Stimulated activated effector memory CD8-positive, alpha-beta T cell treated with anti-CD3 and anti-CD28 coated beads, Interleukin-12 subunit alpha, Interleukin-12 subunit beta, amount 100 ng/mL, for 72 hours (primary cell): ENCODE data around the gene STEEP1.

Experiments
- ATAC-seq: fragments of 150-1000 bp; cut with Tn5 transposase; 2 replicates; pipeline ENCODE4 v1.10.0; 2021
- DNase-seq, 2 donors: peaks; one replicate each; pipeline ENCODE4 v3.0.0; 2021 to 2022; ENCODE audit warnings: low spot score in 2 of 2
- H3K27ac Mint-ChIP-seq: one replicate; pipeline ENCODE4 v1.8.0; 2022; ENCODE audit warnings: mild to moderate bottlenecking, mixed read lengths
- H3K36me3 Mint-ChIP-seq: one replicate; pipeline ENCODE4 v1.8.0; 2022; ENCODE audit warnings: mild to moderate bottlenecking, mixed read lengths
- H3K4me1 Mint-ChIP-seq: one replicate; pipeline ENCODE4 v1.8.0; 2022; ENCODE audit warnings: mixed read lengths
- H3K4me3 Mint-ChIP-seq: one replicate; pipeline ENCODE4 v1.8.0; 2022; ENCODE audit warnings: mild to moderate bottlenecking, mixed read lengths
- H3K9me3 Mint-ChIP-seq: one replicate; pipeline ENCODE4 v1.8.0; 2022; ENCODE audit warnings: mixed read lengths

Gene STEEP1

GRCh38 chrX:119565107-119565663, at the start of gene STEEP1:
STEEP1 (minus strand) TSS chrX:119565409; CDS start chrX:119565355, 54 bp downstream.
- no peaks in the 10 kb centered on the region for H3K9me3 Mint-ChIP-seq
- peak within 1 kb of the TSS; percentile 81 for H3K4me3 Mint-ChIP-seq
- H3K27ac Mint-ChIP-seq, result peak within 1 kb of the TSS; percentile 91
- ATAC-seq, result peak; percentile 99
- peak; percentile 64 to 87 for DNase-seq
- H3K36me3 Mint-ChIP-seq, result peaks cover 31% of the 10 kb centered on the region
- peaks cover 19% of the 10 kb centered on the region for H3K4me1 Mint-ChIP-seq

GRCh38 chrX:119614776-119615175, 49.6 kb upstream of the STEEP1 start:
- H3K27ac Mint-ChIP-seq, result no peak overlapping the region
- no peaks in the 10 kb centered on the region for H3K9me3 Mint-ChIP-seq
- H3K4me1 Mint-ChIP-seq, result no peaks in the 10 kb centered on the region
- H3K36me3 Mint-ChIP-seq, result peaks cover 39% of the 10 kb centered on the region
- no peak for DNase-seq
- no peak for ATAC-seq
- no peak overlapping the region for H3K4me3 Mint-ChIP-seq

GRCh38 chrX:119607018-119607389, 41.8 kb upstream of the STEEP1 start:
- peaks cover 25% of the 10 kb centered on the region for H3K4me1 Mint-ChIP-seq
- H3K36me3 Mint-ChIP-seq, result peaks cover 39% of the 10 kb centered on the region
- peak overlapping the region; percentile 90 for H3K4me3 Mint-ChIP-seq
- peak overlapping the region; percentile 95 for H3K27ac Mint-ChIP-seq
- DNase-seq, result no peak
- ATAC-seq, result no peak
- H3K9me3 Mint-ChIP-seq, result no peaks in the 10 kb centered on the region

- Mint-ChIP-seq H3K4me1 (peaks cover 25% of the 10 kb centered on the region), H3K36me3 (peaks cover 45% of the 10 kb centered on the region), H3K27ac (peak within 1 kb of the TSS; percentile 95), H3K4me3 (peak within 1 kb of the TSS; percentile 90), H3K9me3 (no peaks in the 10 kb centered on the region)
- peak; percentile 77 to 92 for DNase-seq
- ATAC-seq, result peak; percentile 91
Observed at GRCh38 chrX:119606280-119607017, 41.2 kb upstream of the STEEP1 start, which contains the start of gene NKRF. NKRF (minus strand) TSS chrX:119606424.

DNA sequence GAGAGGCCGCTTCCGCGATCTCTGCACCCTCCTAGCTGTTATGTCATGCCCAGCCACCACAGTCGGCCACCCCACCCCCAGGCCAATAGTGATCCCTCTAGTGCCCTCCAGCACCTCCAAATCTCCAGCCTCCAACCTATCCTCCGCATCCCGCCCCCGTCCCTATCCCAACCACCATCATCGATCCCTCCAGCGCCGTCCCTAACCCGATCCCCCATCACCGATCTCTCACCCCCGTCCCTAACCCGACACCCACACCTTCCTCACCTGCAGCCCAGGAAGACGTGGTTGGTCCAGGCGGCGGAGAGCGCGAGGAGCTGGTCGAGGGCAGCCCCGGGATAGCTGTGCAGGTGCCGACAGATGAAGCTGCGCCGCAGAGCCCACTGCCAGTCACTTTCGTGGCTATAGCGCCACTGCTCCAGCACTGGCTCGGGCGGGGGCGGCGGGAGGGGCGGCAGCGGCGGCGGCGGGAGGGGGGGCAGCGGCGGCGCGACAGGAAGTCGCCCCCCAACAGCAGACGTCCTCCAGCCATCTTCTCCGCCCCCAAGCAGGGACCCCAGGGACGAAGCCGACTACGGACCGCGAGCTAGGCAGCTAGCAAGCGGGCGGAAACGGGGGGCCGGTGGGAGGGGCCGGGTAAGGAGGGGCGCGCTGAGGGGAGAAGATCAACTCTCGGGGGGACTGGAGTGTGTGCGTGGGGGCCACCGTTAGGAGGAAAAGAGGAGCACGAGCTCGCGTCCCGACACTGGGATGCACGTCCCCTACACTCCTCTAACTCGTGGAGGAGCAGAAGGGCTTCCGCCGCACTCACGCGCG, 40.5 kb upstream of the STEEP1 start:
- Mint-ChIP-seq H3K9me3 (no peaks in the 10 kb centered on the region), H3K4me3 (peak overlapping the region; percentile 90), H3K4me1 (peaks cover 25% of the 10 kb centered on the region), H3K36me3 (peaks cover 52% of the 10 kb centered on the region), H3K27ac (peak overlapping the region; percentile 95)
- ATAC-seq (peak; percentile 78), DNase-seq (peak; percentile 3 to 61)

- Mint-ChIP-seq H3K27ac (peak overlapping the region; percentile 95), H3K4me1 (peaks cover 25% of the 10 kb centered on the region), H3K4me3 (peak overlapping the region; percentile 90), H3K9me3 (no peaks in the 10 kb centered on the region), H3K36me3 (peaks cover 60% of the 10 kb centered on the region)
- ATAC-seq (no peak), DNase-seq (no peak)
Observed at GRCh38 chrX:119604766-119605463, 39.7 kb upstream of the STEEP1 start.

GRCh38 chrX:119602701-119603255, 37.6 kb upstream of the STEEP1 start:
- Mint-ChIP-seq H3K9me3 (no peaks in the 10 kb centered on the region), H3K27ac (no peak overlapping the region)
- DNase-seq, result no peak

GRCh38 chrX:119589810-119590209, 24.6 kb upstream of the STEEP1 start:
- DNase-seq (no peak), ATAC-seq (no peak)
- Mint-ChIP-seq H3K9me3 (no peaks in the 10 kb centered on the region), H3K36me3 (peaks cover 84% of the 10 kb centered on the region), H3K27ac (peak overlapping the region; percentile 16), H3K4me3 (no peak overlapping the region), H3K4me1 (no peaks in the 10 kb centered on the region)

More at GRCh38 chrX:119602701-119603255, 37.6 kb upstream of the STEEP1 start:
- no peak for ATAC-seq
- H3K4me1 Mint-ChIP-seq, result peaks cover 25% of the 10 kb centered on the region
- H3K4me3 Mint-ChIP-seq, result no peak overlapping the region
- H3K36me3 Mint-ChIP-seq, result peaks cover 71% of the 10 kb centered on the region

DNA sequence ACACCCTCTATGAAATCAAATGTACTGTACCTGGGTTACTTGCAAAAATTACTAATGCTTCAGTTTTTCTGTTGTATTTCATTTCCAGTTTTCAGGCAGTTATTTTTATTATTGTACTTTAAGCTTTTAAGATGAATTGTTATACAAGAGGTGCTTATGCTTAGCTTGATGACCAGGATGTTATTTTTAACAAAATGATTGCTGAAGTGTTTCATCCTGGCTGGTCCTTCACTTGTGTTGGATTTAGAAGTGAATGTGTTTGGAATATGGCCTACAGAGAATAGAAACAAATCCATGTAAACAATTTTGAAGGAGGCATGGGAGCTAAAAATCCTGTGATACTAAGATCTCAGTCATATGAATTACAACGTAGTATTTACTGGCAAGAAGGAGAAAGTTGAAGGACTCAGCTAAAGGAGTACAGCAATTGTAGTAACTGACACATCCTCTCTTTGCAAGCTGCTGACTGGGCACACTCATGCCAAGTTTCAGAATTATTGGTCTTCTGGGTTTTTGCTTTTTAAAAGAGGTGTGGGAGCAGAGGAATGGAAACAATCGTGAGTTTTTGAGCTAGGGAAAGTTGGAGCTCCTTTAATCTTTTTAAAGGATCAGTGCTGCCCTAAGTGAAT, 18.3 kb upstream of the STEEP1 start:
- Mint-ChIP-seq H3K4me1 (peaks cover 7% of the 10 kb centered on the region), H3K9me3 (no peaks in the 10 kb centered on the region), H3K36me3 (peaks cover 42% of the 10 kb centered on the region), H3K27ac (peak overlapping the region; percentile 66), H3K4me3 (no peak overlapping the region)
- ATAC-seq, result peak; percentile 80
- DNase-seq, result no peak

GRCh38 chrX:119579414-119579813, 14.2 kb upstream of the STEEP1 start:
- no peak overlapping the region for H3K27ac Mint-ChIP-seq
- peaks cover 7% of the 10 kb centered on the region for H3K4me1 Mint-ChIP-seq
- DNase-seq (no peak), ATAC-seq (no peak)
- H3K9me3 Mint-ChIP-seq, result no peaks in the 10 kb centered on the region
- no peak overlapping the region for H3K4me3 Mint-ChIP-seq
- H3K36me3 Mint-ChIP-seq, result peaks cover 36% of the 10 kb centered on the region

GRCh38 chrX:119574394-119575266, 9.4 kb upstream of the STEEP1 start, which contains the start of gene UBE2A:
UBE2A (plus strand) TSS chrX:119574563; CDS start chrX:119574712, 149 bp downstream.
- Mint-ChIP-seq H3K36me3 (peaks cover 26% of the 10 kb centered on the region), H3K9me3 (no peaks in the 10 kb centered on the region), H3K27ac (peak within 1 kb of the TSS; percentile 82), H3K4me1 (peaks cover 14% of the 10 kb centered on the region), H3K4me3 (peak within 1 kb of the TSS; percentile 83)
- ATAC-seq, result peak; percentile 98
- peak; percentile 73 to 89 for DNase-seq

DNA sequence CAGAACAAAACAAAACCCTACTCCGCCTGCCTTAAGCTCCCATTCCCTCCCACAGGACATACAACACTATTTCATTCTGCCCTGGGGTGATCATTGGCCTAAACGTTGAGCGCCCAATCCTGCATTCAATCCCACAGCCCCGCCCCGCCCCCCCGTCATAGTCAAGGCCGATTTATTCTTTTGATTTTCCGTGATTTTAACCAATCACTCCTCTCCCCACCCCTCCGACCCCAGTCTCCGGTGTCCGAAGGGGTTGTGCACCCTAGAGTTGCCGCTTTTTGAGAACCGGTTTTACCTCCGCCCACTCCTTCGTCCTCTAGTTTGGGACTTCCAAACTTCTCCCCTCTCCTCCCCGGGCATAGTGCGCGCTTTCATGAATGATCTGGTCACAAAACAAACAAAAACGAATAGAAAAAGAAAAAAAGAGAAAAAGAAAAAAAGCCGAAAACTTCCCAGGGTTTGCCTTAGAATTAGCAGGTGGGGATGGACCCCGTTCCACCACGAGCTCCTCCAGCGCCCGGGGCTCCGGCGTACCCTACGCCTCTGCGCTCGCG, 8.7 kb upstream of the STEEP1 start:
- ATAC-seq, result peak; percentile 1
- peak overlapping the region; percentile 82 for H3K27ac Mint-ChIP-seq
- peak overlapping the region; percentile 83 for H3K4me3 Mint-ChIP-seq
- no peak for DNase-seq
- peaks cover 26% of the 10 kb centered on the region for H3K36me3 Mint-ChIP-seq
- peaks cover 14% of the 10 kb centered on the region for H3K4me1 Mint-ChIP-seq
- H3K9me3 Mint-ChIP-seq, result no peaks in the 10 kb centered on the region

DNA sequence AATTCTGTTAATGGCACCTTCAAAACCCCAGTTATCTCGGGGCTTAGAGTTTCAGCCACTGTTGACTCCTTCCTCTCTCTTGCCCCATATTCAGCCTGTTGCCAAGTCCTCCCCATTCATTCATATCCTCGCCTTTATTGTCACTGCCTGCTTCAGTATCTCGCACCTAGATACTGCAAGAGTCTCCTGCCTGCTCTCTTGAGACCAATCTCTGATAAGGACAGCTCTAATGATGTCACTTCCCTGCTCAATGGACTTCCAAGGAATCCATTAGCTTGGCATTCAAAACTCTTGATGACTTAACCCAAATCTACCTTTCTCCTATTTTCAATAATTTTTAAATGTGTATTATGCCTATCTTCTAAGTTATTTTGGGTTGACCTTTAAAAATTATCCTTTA, 8.0 kb upstream of the STEEP1 start:
- Mint-ChIP-seq H3K4me3 (peak overlapping the region; percentile 83), H3K27ac (no peak overlapping the region), H3K36me3 (peaks cover 21% of the 10 kb centered on the region), H3K9me3 (no peaks in the 10 kb centered on the region), H3K4me1 (peaks cover 14% of the 10 kb centered on the region)
- DNase-seq (no peak), ATAC-seq (no peak)
